SK-N-SH treated with all-trans-retinoic acid at 6 μM for 48 hours (cell line): ENCODE data around the gene CABP4.

Source experiments
- ATAC-seq: fragments of 200-7000 bp; cut with Tn5 transposase; 3 replicates; pipeline ENCODE4 v1.9.1; 2020; ENCODE audit warnings: mild to moderate bottlenecking, moderate library complexity
- ARNTL ChIP-seq: fragments of 450-650 bp; formaldehyde crosslinking; IDR thresholded peaks from 2 replicates; pipeline ENCODE4 v1.5.0; 2020; ENCODE audit warnings: low read depth, mild to moderate bottlenecking, moderate library complexity, borderline replicate concordance
- BACH2 ChIP-seq: fragments of 250-450 bp; sonication (Bioruptor Pico); IDR thresholded peaks from 2 replicates; pipeline ENCODE4 v1.9.0; 2021; ENCODE audit warnings: mild to moderate bottlenecking, borderline replicate concordance
- CREB5 ChIP-seq: fragments of 250-450 bp; sonication (Bioruptor Pico); IDR thresholded peaks from 2 replicates; pipeline ENCODE4 v1.5.1; 2020; ENCODE audit warnings: low read depth, mild to moderate bottlenecking, moderate library complexity
- CSDC2 ChIP-seq: fragments of 250-450 bp; sonication (Bioruptor Pico); IDR thresholded peaks from 2 replicates; pipeline ENCODE4 v1.5.0; 2020; ENCODE audit warnings: mild to moderate bottlenecking, moderate library complexity
- CSRNP3 ChIP-seq: fragments of 250-450 bp; sonication (Bioruptor Pico); IDR thresholded peaks from 2 replicates; pipeline ENCODE4 v1.5.1; 2021; ENCODE audit warnings: mild to moderate bottlenecking, moderate library complexity
- ESRRG ChIP-seq: fragments of 250-450 bp; sonication (Bioruptor Pico); IDR thresholded peaks from 2 replicates; pipeline ENCODE4 v1.6.1; 2021; ENCODE audit warnings: mild to moderate bottlenecking
- GLIS3 ChIP-seq: fragments of 250-450 bp; sonication (Bioruptor Pico); IDR thresholded peaks from 2 replicates; pipeline ENCODE4 v1.5.0; 2020; ENCODE audit warnings: mild to moderate bottlenecking, moderate library complexity
- ISL1 ChIP-seq: fragments of 250-450 bp; sonication (Bioruptor Pico); IDR thresholded peaks from 2 replicates; pipeline ENCODE4 v2.1.2; 2022; ENCODE audit warnings: mild to moderate bottlenecking, moderate library complexity
- OSR1 ChIP-seq: fragments of 250-450 bp; sonication (Bioruptor Pico); IDR thresholded peaks from 2 replicates; pipeline ENCODE4 v1.8.0; 2022; ENCODE audit warnings: moderate library complexity, mild to moderate bottlenecking, inconsistent platforms
- PATZ1 ChIP-seq: fragments of 250-450 bp; sonication (Bioruptor Pico); IDR thresholded peaks from 2 replicates; pipeline ENCODE4 v1.8.0; 2020; ENCODE audit warnings: mild to moderate bottlenecking, moderate library complexity, borderline replicate concordance
- POU6F1 ChIP-seq: fragments of 250-450 bp; sonication (Bioruptor Pico); IDR thresholded peaks from 2 replicates; pipeline ENCODE4 v1.8.0; 2021; ENCODE audit warnings: low read depth, mild to moderate bottlenecking, moderate library complexity, borderline replicate concordance
- PPARA ChIP-seq: fragments of 250-450 bp; sonication (Bioruptor Pico); IDR thresholded peaks from 2 replicates; pipeline ENCODE4 v1.5.0; 2020; ENCODE audit warnings: mild to moderate bottlenecking, borderline replicate concordance
- RARB ChIP-seq: fragments of 250-450 bp; sonication (Bioruptor Pico); IDR thresholded peaks from 2 replicates; pipeline ENCODE4 v1.8.0; 2021; ENCODE audit warnings: mild to moderate bottlenecking, moderate library complexity
- TCF4 ChIP-seq: fragments of 250-450 bp; sonication (Bioruptor Pico); IDR thresholded peaks from 2 replicates; pipeline ENCODE4 v1.8.0; 2021; ENCODE audit warnings: mild to moderate bottlenecking, moderate library complexity, borderline replicate concordance
- TOX ChIP-seq: fragments of 250-450 bp; sonication (Bioruptor Pico); IDR thresholded peaks from 2 replicates; pipeline ENCODE4 v1.8.0; 2021; ENCODE audit warnings: mild to moderate bottlenecking, moderate library complexity, borderline replicate concordance
- TSHZ2 ChIP-seq: fragments of 250-450 bp; sonication (Bioruptor Pico); IDR thresholded peaks from 2 replicates; pipeline ENCODE4 v1.5.0; 2020; ENCODE audit warnings: mild to moderate bottlenecking, moderate library complexity
- ZC3H10 ChIP-seq: fragments of 250-450 bp; sonication (Bioruptor Pico); IDR thresholded peaks from 2 replicates; pipeline ENCODE4 v1.5.1; 2021; ENCODE audit warnings: mild to moderate bottlenecking, moderate library complexity
- ZFP3 ChIP-seq: fragments of 250-450 bp; sonication (Bioruptor Pico); IDR thresholded peaks from 2 replicates; pipeline ENCODE4 v1.5.0; 2020; ENCODE audit warnings: mild to moderate bottlenecking, moderate library complexity
- ZFP30 ChIP-seq: fragments of 450-650 bp; formaldehyde crosslinking; IDR thresholded peaks from 2 replicates; pipeline ENCODE4 v1.5.0; 2022; ENCODE audit warnings: mild to moderate bottlenecking, moderate library complexity
- ZNF565 ChIP-seq: fragments of 450-650 bp; formaldehyde crosslinking; conservative IDR thresholded peaks from 2 replicates; pipeline ENCODE4 v1.5.0; 2020; ENCODE audit warnings: low read depth, mild to moderate bottlenecking, moderate library complexity

CABP4 gene

GRCh38 chr11:67418476-67419281 is 36.5 kb upstream of the CABP4 start (continued):
- TF ChIP-seq CREB5 (CRISPR knock-in tag), result no peak
- TF ChIP-seq CSRNP3 (CRISPR knock-in tag), result no peak
- TF ChIP-seq, all 23 proteins: peak for 0

- TF ChIP-seq TCF4 (CRISPR knock-in tag), result no peak
- TF ChIP-seq TOX (CRISPR knock-in tag), result no peak
- no peak for TF ChIP-seq ESRRG (CRISPR knock-in tag)
- TF ChIP-seq OSR1 (CRISPR knock-in tag), result no peak
- TF ChIP-seq RARB (CRISPR knock-in tag), result no peak
- no peak for TF ChIP-seq ARNTL (CRISPR knock-in tag)
- no peak for TF ChIP-seq ZFP3 (CRISPR knock-in tag)
- no peak for TF ChIP-seq CSDC2 (CRISPR knock-in tag)
- no peak for TF ChIP-seq ZFP30 (CRISPR knock-in tag)
- TF ChIP-seq TSHZ2 (CRISPR knock-in tag), result no peak
- TF ChIP-seq ZNF565 (CRISPR knock-in tag), result no peak
- no peak for TF ChIP-seq PATZ1 (CRISPR knock-in tag)
- no peak for TF ChIP-seq ZC3H10 (CRISPR knock-in tag)
- no peak for TF ChIP-seq CSRNP3 (CRISPR knock-in tag)
- TF ChIP-seq ISL1 (CRISPR knock-in tag), result no peak
- no peak for TF ChIP-seq POU6F1
- TF ChIP-seq CREB5 (CRISPR knock-in tag), result no peak
- no peak for TF ChIP-seq PPARA (CRISPR knock-in tag)
- TF ChIP-seq GLIS3 (CRISPR knock-in tag), result no peak
- TF ChIP-seq BACH2 (CRISPR knock-in tag), result no peak
Measured at GRCh38 chr11:67419325-67420049, 35.7 kb upstream of the CABP4 start.

More at GRCh38 chr11:67419325-67420049, 35.7 kb upstream of the CABP4 start:
- no peak for ATAC-seq
